ENCODE measurements around the gene TAX1BP3. TPM values are rescaled to one million over a fixed set of nuclear protein-coding genes. Genes with fewer than 3 reads are reported as not detected.

Gene TAX1BP3
- total RNA-seq, 1 donor from 2014 or later = 209 TPM

DNA sequence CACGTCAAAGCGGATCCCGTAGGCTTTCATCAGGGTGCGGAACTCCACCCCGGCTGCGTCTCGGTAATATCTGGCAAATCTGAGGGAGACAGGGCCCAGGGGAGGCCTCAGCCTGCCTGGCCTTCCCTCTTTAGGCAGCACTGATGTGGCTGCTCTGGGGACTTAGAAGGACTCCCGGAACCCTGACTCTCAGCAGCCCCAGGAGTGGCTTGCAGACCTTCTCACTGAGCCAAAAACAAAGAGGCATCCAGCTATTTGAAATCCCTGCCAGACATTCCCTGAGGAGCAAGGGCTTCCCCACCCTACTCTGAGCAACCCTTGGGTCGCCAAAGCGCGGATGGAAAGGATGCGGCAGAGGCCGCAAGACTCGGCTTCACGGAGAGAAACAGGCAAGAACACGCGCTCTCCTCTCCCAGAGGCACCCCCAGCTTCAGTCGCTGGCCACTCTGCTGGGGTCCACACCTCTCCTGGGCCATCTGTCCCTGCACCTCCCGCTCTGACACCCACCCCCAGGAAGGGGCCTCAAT is 19.7 kb upstream of the TAX1BP3 start:
- no peak for ATAC-seq

DNA sequence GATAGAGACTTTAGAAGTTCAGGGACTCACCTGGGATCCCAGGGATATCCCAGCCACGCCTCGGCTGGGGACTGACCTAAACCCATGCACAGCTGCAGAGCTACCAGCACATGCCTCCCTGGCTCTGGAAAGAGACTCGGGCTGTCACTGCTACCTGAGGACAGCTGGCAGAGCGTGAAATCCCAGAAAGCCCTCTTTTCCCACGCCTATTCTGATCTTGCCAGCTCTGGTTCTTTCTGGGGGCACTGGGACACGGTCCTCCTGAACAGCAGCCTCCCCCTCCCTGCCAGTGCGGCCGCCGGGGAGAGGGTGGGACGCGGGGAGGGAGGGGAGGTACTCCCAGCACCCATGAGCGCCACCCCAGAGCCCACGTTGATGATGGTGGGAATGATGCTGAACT is 16.8 kb upstream of the TAX1BP3 start:
- ATAC-seq = peak; percentile 46

DNA sequence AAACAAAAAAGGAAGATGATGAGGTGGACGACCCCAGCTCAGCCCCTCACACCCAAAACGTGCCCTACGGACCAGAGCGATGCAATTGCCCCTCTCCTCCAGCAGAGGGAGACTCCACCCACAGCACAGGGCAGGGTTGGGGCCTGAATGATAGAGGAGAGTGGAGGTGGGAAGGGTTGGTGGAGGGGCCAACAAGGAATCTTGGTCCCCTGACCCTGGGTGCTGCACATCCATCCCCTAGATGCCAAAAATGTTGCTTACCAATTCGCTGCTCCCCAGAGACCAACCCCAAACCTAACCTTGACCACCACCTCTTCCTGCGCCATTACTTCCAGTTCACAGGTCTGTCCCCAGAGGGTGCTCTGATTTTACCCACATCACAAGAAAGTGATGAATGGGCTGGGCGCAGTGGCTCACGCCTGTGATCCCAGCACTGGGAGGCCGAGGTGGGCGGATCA is 14.7 kb upstream of the TAX1BP3 start:
- ATAC-seq = peak; percentile 67

DNA sequence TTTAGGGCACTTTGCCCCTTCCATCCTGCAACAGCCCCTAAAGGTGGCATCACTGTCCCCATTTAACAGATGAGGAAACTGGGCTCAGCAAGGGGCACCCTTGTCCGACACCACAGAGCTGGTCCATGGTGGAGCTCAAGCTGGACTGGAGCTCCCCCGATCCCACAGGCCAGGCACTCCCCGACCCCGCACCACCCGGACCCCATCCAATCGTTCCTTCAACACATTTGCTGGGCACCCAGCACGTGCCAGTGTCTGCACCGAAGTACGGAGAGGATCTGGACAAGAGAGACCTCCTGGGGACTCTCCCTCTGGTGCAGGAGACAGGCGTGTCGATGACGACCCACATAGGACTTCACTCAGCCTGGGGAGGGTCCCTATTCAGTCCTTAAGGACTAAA is 13.7 kb upstream of the TAX1BP3 start:
- no peak for ATAC-seq

DNA sequence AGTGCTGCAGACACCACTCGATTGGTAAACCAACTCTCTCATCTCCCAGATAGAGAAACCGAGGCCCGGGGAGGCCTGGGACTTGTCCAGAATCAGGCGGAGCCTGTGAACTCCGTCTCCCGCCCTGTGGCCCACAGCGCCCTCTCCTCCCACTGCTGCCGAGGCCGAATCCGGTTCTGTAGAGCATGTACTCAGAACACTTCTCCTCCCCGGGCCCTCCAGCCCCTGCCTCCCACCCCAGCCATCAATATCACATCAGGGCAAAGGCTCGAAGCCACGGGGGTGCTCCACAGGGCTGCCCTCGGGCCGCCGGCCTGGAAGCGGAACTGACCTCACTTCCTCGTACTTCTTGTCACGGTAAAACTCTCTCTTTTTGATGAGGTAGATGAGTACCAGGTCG is 13.2 kb upstream of the TAX1BP3 start:
- no peak for ATAC-seq

DNA sequence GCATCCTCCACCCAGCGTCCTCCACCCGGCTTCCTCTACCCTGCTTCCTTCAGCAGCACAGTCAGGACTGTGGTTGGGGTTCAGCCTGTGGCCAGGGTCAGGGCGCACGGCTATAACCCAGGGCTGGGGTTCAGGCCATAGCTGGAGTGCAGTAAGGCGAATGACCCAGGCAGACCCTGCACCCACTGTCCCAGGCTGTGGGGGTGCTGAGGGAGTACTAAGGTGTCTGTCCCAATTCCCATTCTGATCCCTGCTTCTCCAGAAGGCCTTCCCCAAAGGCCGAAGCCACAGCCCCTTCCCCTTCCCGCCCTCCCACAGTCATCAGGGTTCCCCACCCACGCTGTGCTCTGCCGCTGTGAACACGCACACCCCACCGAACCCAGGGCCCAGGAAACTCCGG is 12.7 kb upstream of the TAX1BP3 start:
- ATAC-seq = no peak

DNA sequence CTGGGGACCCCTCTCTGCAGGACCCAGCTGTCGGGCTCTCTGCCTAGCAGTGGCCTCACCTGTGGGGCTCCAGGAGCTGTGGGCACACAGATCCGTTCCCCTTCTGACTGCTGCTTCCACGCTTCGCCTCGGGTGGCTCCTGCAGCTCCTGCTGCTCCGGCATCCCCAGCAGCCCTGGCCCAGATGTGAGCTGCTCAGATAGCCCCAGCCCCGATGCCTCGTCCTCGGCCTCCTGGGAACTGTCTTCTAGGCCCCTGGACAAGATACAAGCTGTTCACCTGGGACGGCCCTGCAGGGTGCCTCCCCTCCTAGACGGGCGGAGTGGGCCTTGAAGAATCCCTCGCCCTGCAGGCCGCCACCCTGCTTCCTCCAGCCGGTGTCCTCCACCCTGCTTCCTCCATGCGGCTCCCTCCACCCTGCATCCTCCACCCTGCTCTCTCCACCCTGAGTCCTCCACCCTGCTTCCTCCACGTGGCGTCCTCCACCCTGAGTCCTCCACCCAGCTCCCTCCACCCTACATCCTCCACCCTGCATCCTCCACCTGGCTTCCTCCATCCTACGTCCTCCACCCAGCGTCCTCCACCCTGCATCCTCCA is 11.3 kb upstream of the TAX1BP3 start:
- peak; percentile 11 for ATAC-seq

DNA sequence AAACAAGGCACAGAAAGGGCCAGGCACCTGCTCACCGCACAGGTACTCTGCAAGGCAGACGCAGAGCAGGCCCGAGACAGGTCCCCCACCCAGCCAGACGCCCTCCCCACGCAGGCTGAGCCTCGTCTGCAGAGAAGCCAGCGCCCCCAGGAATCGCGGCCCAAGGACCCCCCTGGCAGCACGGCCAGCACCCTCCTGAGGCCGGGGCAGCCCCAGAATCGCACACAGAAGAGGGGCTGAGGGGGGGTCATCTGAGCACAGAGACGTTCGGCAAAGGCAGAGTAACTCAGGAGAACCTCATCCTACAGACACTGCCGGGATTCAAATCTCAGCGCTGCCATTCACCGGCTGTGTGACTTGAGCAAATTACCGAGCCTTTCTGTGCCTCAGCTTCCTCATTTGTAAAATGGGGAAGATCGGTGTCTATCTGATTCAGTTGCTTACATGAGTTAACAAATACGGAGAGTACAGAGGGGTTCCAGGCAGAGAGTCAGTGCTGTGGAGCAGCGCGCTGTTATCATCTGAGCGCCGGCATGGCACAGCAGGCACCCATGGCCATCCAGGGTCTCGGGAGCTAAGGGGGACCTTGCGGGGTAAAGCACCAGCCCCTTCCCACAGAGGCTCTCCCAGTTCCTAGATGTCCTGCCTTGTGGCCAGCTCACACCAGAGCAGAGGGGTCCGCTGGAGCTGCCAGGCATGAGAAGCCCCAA is 10.6 kb upstream of the TAX1BP3 start:
- no peak for ATAC-seq

DNA sequence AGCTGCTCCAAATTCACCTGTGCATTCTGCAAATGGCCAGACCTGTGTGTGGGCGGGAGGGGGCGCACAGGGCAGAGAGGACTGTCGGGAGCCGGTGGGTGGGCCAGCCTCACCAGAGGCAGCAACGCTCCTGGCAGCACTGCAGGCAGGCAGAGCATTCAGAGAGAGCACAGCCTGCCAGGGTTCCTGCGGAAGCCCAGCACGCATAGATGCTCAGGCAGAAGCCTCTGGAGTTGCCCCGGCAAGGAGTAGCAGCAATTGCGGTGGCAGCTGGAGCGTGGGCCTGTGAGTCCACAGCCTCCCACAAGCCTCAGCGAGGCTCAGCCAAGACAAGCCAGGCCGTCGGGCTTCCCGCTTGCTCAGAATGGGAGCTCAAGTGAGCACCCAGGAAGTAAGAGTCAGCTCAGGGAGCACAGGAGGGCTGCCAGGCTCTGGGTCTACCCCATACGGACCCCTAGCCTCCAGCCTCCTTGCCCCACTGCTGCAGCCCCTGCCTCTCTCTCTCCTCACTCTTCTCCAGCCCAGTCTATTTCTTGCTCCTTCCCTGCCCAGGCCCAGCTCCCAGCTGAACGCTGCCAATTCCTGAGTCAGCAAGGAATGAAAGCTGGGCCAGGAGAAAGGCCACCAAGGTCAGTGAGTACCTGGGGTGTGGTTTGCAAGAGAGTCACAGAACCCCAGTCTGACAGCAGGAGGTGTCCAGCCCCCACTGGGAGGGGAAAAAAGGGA is 9.9 kb upstream of the TAX1BP3 start:
- ATAC-seq = peak; percentile 20

DNA sequence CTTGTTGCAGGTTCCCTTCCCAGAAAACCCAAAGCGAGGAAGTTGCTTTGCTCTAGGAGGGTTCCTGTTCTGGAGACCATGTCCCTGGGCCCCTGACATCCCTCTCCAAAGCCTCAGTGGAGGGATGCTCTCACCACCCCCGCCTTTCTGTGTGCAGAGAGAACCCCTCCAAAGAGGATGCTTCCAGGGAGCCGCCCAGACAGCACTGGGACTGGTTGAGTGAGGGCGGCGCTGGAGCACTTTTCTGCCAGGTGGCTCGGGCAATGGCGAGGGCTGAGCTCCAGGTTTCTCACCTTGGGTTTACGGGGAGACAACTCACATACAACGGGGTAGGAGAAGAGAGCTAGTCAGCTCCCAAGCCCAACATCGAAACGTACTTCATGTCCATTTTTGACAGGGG is 7.5 kb upstream of the TAX1BP3 start:
- no peak for ATAC-seq

DNA sequence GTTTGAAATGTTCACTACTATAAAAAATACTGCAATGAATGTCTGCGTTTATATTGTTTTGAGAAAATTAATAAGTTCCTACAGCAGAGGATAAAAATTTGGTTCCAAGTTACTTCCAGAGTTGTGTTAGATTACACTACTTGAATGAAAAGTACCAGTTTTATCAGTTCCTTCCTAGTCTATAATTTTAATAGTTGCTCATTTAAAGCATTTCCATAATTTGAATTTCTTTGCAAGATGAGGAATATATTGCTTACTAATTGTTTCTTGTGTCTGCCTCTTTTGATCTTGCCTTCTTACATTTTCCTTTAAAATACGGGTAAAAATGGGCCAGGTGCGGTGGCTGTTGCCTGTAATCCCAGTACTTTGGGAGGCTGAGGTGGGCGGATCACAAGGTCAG is 4.2 kb upstream of the TAX1BP3 start:
- ATAC-seq = no peak

DNA sequence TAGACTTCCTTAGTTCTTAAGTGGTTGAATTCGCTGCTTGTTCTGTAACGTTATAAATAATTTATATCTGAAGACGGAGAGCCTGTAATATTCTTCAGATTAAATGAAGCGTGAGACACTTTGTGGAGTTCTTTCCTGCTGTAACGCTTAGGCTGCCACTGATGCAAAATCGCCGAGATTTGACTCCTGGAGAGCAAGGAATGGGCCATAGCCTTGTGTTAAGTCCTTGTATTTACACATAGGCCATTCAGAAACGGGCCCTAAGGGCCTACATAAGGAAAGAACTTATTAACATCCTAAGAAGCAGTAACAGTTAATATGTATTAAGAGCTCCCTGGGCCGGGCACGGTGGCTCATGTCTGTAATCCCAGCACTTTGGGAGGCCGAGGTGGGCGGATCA is 1.2 kb upstream of the TAX1BP3 start:
- no peak for ATAC-seq

DNA sequence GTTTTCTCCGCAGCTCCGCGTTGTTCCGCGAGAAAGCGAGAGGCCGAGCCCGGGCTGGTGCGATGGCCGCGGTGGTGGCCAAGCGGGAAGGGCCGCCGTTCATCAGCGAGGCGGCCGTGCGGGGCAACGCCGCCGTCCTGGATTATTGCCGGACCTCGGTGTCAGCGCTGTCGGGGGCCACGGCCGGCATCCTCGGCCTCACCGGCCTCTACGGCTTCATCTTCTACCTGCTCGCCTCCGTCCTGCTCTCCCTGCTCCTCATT is 638 bp upstream of the TAX1BP3 start:
- no peak for ATAC-seq

DNA sequence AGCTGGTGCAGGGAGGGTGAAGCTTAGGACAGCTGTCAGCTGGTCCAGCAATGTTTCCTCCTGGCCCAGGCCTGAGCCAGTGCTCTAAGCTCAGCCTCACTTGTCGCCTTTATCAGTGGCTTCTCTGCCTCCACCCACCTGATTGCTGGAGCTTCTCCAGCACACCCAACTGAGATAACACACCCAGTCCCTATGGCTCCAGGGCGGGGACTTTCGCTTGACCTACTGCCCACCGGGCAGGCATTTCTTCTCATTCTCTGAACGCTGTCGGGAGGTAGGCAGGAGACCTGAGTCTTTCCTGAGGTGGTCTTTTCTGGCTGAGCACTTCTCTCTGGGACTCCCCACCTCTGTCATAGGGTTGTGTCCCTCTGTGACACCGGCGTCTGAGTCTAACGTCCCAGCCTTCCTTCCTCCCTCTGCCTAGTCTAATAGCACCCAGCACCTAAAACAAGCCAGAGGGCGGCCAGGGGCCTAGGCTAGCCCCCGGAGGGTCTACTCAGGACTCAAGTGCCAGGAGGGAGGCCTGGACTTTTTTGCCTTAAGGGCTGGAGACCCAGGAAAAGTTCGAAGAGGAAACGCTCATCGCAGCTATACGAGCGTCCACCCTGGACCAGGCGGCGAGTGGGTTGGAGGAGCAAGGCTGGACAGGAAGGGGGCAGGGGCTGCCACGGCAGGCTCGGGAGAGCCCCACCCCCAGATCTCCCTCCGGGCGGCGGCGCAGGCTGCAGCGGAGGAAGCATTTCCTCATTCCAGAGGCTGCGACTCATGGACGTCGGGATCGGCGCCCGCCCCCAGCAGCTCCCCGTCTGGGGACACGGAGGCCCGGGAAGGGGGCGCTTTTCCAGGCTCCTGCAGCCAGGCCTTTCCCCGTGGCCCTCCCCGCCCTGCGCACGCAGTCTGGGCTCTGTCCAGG is 756 bp downstream of the TAX1BP3 start:
- peak; percentile 77 for ATAC-seq

DNA sequence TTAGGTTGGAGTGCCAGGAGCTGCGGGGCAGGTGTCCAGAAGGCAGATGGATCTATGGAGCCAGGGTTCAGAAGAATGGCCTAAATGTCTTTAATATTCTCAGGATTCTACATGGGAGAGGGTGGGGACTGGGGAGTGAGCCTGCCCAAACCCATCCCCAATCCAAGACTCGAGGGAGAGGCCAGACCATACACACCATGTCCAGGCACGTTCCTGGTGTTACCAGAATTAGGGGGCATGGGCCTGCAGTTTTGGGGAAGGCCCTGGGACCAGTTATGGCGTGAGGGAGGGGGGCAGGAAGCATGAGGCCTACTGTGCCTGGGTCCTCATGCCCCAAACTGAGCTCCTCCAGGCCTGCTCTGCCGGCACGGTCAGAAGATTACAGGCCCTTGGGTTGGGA is 1.9 kb downstream of the TAX1BP3 start:
- peak; percentile 24 for ATAC-seq

DNA sequence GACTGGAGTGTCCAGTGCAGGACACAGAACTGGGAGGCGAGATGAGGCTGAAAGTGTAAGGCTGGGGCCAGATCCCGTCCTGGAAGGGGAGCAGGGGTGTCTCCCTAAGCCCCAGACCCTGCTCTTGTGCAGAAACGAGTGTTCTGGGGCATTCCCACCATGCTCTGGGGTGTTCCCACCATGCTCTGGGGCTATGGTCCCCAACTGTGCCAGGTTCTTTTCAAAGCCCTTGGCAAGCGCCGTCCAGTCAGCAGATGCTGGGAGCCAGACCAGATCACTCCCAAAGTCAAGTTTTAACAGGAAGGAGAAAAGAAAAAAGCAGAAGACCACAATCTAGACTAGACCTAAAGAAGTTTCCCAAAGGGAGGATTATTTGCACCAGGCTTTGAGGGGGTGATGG is 2.5 kb downstream of the TAX1BP3 start:
- ATAC-seq = no peak

DNA sequence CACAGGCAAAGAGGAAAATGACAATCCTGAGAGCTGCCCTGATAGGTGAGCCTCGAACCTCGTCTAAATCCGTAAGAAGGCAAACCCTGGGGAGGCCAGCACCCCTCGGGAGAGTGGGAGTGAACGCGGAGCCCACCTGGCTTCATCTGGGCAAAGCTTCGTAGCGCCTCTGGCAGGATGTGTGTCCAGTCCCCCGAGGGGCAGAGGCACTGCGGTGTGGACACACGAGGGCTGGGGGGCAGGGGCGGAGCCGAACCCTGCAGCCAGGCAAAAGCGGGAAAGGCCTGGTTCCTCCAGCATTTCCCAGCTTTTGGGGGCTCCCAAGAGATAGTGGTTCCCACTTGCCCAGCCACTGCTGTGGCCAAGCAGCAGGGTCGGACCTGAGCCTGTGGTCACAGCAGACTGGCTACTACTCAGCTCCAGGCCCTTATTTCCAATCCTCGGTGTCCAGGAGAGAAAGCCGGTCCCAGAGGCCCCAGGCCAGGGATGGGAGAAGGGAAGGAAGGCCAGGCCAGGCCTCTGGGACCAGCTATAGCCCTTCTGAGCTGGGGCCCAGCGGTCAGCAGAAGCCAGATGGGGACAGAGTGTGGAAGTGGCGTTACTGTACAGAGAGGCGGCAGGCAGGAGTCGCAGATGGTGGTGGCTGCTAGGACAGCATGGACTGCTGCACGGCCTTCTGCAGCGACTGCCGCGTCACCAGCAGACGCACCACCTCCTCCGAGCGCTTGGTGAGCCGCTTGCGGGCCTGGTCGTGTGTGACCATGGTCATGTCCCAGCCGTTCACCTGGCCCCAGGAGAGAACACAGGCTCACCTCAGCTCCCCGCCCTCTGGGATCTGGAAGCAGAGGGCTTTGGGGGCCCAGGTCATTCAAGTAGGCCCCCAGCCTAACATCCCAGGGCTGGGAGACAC is 5.0 kb downstream of the TAX1BP3 start:
- ATAC-seq = no peak

DNA sequence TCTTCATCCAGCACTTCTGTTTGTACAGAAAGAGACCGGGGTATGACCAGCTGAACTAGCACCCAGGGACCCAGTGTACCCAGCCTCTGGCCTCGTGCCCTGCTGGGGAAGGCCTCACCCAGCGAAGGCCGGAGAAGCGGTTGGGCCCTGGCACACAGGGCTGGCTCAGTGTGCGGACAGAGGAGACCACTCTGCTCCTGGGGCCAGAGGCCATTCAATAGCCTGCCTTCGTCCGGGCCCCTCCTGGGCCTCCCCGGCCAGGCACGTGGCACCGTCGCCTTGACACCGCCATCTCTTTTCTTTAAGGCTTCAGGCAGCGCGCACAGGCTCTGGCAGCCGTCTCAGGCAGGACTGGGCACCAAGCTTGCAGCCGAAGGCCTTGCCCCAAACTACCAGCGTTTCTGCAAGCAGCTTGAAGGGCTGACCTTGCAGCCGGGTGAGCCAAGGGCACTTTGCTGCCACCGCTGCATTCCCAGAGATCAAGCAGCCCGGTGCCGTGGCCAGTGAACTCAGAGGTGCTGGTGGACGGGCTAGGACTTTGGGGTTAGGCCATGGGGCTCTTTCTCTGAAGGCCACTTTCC is 8.0 kb downstream of the TAX1BP3 start:
- ATAC-seq = peak; percentile 5

DNA sequence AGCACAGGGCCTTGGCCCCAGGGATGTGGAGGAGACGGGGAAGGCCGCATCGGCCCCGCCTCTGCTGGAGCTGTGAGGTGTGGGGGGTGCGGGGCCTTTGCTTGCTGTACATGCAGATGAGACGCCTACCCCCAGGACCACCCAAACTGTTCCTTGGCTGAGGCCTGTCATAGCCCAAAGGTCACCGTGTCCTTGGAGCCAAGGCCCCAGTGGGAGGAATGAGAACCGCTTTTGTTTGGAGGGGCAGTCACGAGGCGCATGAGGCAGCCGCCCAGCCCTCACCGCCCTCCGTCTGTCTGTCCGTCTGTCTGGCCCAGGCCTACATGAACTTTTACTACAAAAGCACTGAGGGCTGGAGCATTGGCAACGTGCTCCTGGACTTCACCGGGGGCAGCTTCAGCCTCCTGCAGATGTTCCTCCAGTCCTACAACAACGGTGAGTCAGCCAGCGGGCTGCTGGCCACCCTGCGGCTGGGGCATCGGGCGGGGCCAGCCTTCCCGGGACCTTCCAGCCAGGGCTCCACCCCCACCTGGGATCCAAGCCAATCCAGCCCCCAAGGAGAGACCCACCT is 8.8 kb downstream of the TAX1BP3 start:
- peak; percentile 54 for ATAC-seq

DNA sequence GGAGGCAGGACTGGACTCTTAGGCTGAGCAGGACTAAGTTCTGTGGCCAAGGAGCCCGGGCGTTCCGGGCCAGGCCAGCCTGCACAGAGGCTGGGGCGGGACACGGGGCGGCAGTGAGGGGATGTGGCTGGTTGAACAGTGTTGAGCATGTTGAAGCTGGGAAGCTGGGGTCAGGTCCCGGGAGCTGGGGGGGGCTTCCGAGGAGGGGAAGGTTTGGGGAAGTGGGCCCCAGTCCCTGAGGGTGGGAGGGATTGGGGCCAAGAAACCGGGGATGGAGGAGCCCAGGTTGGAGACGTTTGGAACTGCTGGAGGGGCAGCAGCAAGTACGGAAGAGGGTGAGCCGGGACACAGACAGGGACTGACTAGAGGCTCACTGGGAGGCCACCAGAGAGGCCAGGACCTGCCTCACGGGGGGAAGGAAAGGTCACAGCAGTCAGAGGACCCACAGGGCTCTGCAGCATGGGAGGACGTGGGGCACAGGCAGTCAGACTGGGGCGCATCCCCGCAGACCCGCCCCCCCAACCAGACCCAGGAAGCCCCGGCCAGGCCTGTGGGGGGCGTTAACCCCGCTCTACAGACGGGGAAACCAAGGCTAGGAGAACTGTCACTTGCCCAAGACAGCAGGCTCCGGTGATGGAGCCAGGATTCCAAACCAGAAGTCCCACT is 9.5 kb downstream of the TAX1BP3 start:
- peak; percentile 1 for ATAC-seq
